MM.1S (cell line): ENCODE measurements around the gene TCF3.

Source experiments
- CTCF ChIP-seq: fragments of 300-600 bp; sonication (generic); IDR thresholded peaks from 2 replicates; pipeline ENCODE4 v1.5.1; 2016; ENCODE audit warnings: antibody characterized with exemption, low read length, mixed read lengths
- EZH2 ChIP-seq: fragments of 300-600 bp; sonication (generic); optimal IDR thresholded peaks from 2 replicates; pipeline ENCODE3; 2017; ENCODE audit warnings: low read depth, mild to moderate bottlenecking, antibody characterized with exemption, low read length, mixed read lengths

- no peak for TF ChIP-seq EZH2
- no peak for TF ChIP-seq CTCF
Measured at GRCh38 chr19:1659084-1659427, 6.6 kb upstream of the TCF3 start.
